Epithelial cell of prostate (primary cell): Measurements from ENCODE around the gene MBNL2.

Experiments used
- DNase-seq: peaks from one replicate; pipeline ENCODE4 v3.0.0-alpha.2; 2011; ENCODE audit warnings: low read depth, low spot score
- H3K27ac ChIP-seq: fragments of 450-650 bp; 2 replicates; pipeline ENCODE4 v1.5.1; 2017; ENCODE audit warnings: mild to moderate bottlenecking

The MBNL2 gene

DNA sequence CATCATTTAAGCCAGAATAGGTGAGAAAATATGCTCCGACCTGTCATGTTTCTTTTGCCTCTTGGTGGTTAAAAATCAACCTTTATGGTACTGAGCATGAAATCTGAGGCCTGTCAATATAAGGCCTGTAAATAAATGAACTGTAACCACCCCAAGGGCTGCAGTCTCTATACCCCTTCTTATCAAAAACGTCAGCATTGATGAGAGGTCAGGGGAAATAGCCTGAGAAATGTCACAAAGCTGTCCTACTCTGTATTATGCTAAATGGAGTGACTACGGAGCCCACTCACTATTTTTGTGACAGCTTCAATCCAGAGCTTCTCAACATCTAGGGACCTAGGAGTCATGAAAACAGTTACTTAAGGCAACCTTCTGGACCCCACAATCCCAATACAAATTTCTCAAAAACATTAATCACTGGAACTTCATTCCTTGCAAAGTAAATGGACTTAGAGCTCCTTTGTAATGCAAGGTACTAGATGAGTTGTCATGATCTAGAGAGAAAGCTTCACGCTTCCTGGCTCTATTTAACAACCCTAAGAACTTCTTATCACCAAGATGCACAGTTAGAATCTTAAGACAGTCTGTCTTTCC, 209.1 kb downstream of the MBNL2 start:
- no peak for DNase-seq
- H3K27ac ChIP-seq = no peak overlapping the region

- DNase-seq = no peak
- H3K27ac ChIP-seq = peak overlapping the region; percentile 93
Measured at GRCh38 chr13:97432232-97432916, 210.2 kb downstream of the MBNL2 start.

- peak; percentile 100 for DNase-seq
- H3K27ac ChIP-seq = peak overlapping the region; percentile 93
Measured at GRCh38 chr13:97432917-97433726, 211.0 kb downstream of the MBNL2 start.

DNA sequence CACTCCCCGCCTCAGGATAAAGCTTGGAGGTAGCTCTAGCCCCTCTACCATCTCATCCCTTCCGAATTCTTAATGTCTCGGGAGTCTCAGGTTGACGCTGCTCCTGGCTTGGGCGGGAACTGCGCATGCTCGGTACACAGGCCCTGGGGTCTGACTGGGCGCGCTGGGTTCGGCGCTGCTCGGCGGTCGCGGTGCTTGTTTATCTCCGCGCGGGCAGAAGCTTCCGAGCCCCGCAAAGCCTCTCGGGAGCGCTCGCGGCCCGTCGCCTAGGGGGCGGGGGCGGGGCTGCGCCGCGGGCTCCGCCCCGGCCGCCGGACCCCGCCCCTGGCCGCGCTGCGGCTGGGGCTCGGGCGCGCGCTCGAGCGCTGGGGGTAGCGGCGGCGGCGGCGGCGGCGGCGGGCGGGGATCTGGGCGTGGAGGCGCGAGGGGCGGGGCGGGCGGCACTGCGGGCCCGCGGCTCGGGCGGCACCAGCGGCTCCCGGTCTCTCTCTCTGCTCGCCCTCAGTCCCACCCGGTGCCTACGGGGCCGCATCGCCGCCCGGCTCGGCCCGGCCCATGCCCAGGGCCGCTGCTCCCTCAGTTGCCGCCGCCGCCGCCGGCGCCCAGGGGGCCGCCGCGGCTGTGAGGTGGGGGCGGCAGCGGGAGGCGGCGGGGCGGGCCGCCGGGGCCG, 211.7 kb downstream of the MBNL2 start, which contains the start of gene RAP2A:
RAP2A (plus strand) TSS at position 443 of the 670 bp plus-strand sequence. CDS start 302 bp downstream, outside the sequence.
- peak; percentile 50 for DNase-seq
- H3K27ac ChIP-seq = peak within 1 kb of the TSS; percentile 93

GRCh38 chr13:97434397-97435201, 212.5 kb downstream of the MBNL2 start:
- peak overlapping the region; percentile 93 for H3K27ac ChIP-seq
- DNase-seq = no peak

GRCh38 chr13:97435323-97435722, 213.2 kb downstream of the MBNL2 start:
- DNase-seq = no peak
- H3K27ac ChIP-seq = no peak overlapping the region

GRCh38 chr13:97435794-97436193, 213.7 kb downstream of the MBNL2 start:
- no peak overlapping the region for H3K27ac ChIP-seq
- no peak for DNase-seq

DNA sequence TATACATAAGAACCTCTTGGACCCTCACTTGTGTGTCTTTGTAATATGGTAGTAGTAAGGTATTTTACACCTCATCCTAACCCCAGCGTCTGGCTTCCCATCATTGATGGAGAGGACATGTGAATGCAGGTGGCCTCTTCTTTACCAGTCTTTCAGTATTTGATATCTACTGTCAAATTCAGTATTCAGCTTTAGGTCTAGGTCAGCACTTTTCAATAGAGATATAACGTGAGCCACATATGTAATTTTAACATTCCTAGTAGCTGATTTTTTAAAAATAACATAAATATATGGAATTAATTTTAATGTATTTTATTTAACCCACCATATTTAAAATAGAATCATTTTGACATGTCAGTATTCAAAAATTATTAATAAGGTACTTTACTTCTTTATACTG, 214.7 kb downstream of the MBNL2 start:
- H3K27ac ChIP-seq = no peak overlapping the region
- DNase-seq = no peak

GRCh38 chr13:97437729-97438128, 215.6 kb downstream of the MBNL2 start:
- no peak overlapping the region for H3K27ac ChIP-seq
- no peak for DNase-seq

DNA sequence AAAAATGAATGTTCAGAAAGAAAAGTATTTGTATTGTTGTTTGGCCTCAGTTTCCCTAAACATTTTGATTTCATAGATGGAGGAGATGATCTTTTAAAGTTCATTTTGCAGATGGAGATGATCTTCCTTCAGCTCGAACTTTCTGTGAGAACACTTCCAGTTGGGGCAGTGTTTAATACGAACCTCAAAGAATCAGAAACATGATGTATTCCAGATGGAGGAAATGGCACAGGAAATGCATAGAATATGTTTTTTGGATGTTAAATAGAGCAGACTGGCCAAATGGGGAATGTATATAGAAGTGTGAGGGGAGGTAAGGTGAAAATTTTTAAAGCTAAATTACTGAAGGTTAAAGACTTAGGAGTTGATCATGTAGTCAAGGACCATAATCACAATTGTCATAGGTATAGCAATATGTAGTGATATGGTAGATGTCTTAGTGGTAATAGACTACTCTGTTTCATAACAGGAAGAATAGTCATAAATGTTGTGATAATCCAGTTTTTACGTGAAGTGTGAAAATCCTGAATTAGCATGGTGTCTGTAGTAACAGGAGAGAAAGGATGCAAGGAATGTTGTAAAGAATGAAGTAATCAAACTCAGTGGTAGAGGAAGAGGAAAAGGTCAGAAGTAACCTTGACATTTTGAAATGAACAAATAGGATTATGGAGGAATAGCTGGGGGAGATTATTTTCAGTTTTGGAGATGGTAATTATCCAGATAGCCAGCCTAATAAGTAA, 216.9 kb downstream of the MBNL2 start:
- DNase-seq = no peak
- H3K27ac ChIP-seq = no peak overlapping the region

DNA sequence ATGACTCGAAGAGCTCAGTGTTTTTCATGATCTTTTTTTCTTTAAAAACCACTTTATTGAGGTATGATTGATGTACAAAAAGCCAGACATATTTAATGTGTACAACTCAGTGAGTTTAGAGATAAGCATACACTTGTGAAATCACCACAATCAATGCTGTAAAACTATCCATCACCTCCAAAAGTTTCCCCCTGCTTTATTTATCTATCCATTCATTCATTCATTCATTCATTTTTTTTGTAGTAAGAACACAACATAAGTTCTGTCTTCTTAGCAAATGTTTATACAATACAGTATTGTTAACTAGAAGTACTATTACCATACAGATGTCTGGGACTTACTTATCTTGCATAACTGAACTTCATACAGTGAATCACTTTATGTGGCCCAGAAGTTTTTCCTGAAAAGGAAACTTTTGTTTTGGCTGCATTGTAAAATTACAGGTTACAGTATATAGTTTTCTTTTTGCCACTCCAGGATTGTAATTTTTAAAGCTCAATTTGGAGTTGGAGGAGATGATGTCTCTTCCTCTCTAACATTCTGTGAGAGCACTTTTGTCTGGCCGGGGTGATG, 218.6 kb downstream of the MBNL2 start:
- no peak for DNase-seq
- H3K27ac ChIP-seq = no peak overlapping the region

DNA sequence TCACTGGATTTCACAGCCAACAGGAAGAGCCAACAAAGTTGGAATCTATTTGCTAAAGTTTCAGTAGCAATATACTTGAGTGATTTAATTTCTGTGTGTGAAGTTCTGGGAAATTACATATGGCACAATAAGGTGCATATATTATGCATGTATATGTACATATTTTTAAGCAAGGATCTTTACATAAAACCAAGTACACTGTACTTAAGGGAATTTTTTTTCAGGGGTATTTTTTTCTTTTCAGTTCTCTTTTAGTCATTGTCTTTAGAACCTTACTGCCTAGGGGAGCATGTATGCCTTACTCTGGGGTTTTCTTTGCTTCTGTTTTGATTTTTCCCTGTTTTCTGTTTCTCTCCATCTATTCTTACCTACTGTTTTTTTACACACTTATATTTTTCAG, 219.2 kb downstream of the MBNL2 start:
- no peak overlapping the region for H3K27ac ChIP-seq
- no peak for DNase-seq
